ENCODE measurements around the gene HNRNPLL. TPM values are rescaled to one million over a fixed set of nuclear protein-coding genes. Genes with fewer than 3 reads are reported as not detected.

The HNRNPLL gene
- total and polyA plus RNA-seq, 10 donors, result 4.8 to 53.4 (median 33.9) TPM

DNA sequence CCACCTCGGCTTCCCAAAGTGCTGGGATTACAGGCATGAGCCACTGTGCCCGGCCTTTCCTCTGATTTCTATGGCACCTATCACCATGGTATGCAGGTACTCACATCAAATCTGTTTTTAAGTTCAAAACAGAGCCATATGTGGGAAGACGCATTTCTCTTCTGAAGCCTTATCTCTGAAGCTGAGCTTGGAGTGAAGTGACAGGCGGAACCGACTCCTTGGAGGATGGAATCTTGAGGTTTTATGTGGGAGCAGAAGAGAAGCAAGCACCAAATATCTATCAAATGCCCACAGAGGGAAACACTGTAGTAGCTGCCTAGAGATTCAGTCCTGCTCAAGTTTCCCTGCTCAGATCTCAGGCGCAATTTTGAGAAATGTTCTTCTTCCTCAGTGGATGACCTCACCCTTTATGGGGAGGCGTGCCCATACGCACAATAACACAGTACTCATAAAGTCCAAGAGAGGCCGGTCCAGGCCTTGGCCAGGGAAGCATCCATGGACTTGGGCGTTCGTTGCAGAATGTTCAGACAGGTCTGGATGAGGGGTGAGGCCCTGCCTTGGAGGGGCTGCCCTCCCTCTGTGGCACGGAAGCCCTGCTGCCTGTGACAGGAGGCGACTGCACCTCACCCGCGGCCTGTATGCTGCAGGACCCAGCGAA, 67.9 kb downstream of the HNRNPLL start:
- intact Hi-C loops (cut with DNase I; ENCODE audit: low total_unique reads), result loop anchor here (5.0 kb wide), 1 partner anchor 207 kb away; no protein-coding TSS in a partner anchor
- Histone ChIP-seq H3K36me3 (no peaks in the 10 kb centered on the region), H3K27me3 (replicated peaks in 1 of 7) (peaks cover 0 to 12% (median 0%) of the 10 kb centered on the region in 7 donors), H3K4me1 (peaks cover 0 to 32% (median 24%) of the 10 kb centered on the region in 6 donors), H3K9me3 (no peaks in the 10 kb centered on the region), H3K27ac (no peak overlapping the region), H3K4me3 (no peak overlapping the region)
- no peak for DNase-seq
- no peak for TF ChIP-seq POLR2AphosphoS5 (IDR thresholded peaks at IDR 0.05)
- TF ChIP-seq, protein P1, sequence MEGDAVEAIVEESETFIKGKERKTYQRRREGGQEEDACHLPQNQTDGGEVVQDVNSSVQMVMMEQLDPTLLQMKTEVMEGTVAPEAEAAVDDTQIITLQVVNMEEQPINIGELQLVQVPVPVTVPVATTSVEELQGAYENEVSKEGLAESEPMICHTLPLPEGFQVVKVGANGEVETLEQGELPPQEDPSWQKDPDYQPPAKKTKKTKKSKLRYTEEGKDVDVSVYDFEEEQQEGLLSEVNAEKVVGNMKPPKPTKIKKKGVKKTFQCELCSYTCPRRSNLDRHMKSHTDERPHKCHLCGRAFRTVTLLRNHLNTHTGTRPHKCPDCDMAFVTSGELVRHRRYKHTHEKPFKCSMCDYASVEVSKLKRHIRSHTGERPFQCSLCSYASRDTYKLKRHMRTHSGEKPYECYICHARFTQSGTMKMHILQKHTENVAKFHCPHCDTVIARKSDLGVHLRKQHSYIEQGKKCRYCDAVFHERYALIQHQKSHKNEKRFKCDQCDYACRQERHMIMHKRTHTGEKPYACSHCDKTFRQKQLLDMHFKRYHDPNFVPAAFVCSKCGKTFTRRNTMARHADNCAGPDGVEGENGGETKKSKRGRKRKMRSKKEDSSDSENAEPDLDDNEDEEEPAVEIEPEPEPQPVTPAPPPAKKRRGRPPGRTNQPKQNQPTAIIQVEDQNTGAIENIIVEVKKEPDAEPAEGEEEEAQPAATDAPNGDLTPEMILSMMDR (IDR thresholded peaks at IDR 0.05 in 8 of 11, conservative IDR thresholded peaks at IDR 0.05 in 3 of 11), result no peak
- no peak for TF ChIP-seq POLR2A (IDR thresholded peaks at IDR 0.05)
- WGBS, 5 donors, result 90 to 94% (median 92%) methylated on average over 8 to 16 of the region's 16 CpGs

DNA sequence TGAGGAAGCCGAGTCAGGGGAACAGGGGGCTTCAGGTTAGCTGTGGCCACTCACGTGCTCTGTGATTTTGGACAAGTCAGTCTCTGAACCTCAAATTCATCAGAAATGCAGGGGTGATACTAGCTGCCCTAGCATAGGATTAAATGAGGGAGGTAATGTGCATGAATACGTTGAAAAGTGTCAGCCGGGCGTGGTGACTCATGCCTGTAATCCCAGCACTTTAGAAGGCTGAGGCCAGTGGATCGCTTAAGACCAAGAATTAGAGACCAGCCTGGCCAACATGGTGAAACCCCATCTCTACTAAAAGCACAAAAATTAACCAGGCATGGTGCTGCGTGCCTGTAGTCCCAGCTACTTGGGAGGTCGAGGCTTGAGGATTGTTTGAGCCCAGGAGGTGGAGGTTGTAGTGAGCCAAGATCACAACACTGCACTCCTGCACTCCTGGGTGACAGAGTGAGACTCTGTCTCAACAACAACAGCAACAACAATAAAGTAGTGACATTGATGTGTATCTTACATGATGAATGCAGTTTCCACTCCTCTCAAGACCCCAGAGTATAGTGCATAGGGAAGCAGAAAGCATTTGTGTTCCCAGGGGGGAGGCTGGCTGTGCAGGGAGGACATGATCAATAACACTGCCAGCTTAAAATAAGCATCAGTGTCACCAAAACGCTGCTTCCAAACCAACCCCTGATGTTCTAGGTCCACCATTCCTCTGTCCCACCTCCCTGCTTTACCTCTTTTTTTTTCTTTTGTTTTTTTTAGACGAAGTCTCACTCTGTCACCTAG, 68.8 kb downstream of the HNRNPLL start:
- WGBS, 5 donors, result 85 to 92% (median 88%) methylated on average over 10 of the region's 10 CpGs
- no peaks in the 10 kb centered on the region for H3K9me3 ChIP-seq
- no peak overlapping the region for H3K4me3 ChIP-seq
- no peak for TF ChIP-seq POLR2AphosphoS5 (IDR thresholded peaks at IDR 0.05)
- no peak for TF ChIP-seq POLR2A (IDR thresholded peaks at IDR 0.05)
- peak overlapping the region in 1 of 8 donors; percentile 48 for H3K27ac ChIP-seq
- DNase-seq, result no peak
- H3K4me1 ChIP-seq, result peaks cover 0 to 32% (median 24%) of the 10 kb centered on the region in 6 donors
- H3K36me3 ChIP-seq, result no peaks in the 10 kb centered on the region
- peaks cover 0 to 20% (median 0%) of the 10 kb centered on the region in 7 donors for H3K27me3 ChIP-seq (replicated peaks in 1 of 7)
- intact Hi-C loops (cut with DNase I; ENCODE audit: low total_unique reads), result no loop called here

DNA sequence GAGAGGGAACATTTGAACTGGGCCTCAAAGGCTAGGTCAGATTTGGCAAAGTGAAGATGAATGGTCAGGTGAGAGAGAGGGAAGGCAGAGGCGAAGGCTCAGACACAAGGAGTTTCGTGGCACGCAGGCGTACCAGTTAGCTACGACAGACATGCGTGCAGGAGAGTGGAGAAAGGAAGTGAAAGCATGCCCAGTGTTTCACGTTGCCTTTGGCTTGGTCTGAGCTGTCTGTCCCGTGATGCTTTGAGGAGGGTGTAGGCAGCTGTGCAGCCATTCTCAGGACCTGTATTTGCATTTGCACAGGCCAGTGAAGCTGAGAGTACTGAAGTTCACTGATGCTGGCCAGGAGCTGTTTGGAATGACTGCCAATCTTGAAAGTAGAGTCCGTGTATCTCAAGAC, 69.5 kb downstream of the HNRNPLL start:
- TF ChIP-seq POLR2AphosphoS5 (IDR thresholded peaks at IDR 0.05) (peak in 2 of 3 donors; percentile 65 to 70), POLR2A (IDR thresholded peaks at IDR 0.05) (no peak)
- Histone ChIP-seq H3K4me1 (peaks cover 0 to 39% (median 26%) of the 10 kb centered on the region in 6 donors), H3K9me3 (no peaks in the 10 kb centered on the region), H3K36me3 (no peaks in the 10 kb centered on the region), H3K4me3 (no peak overlapping the region), H3K27ac (peak overlapping the region in 2 of 8 donors; percentile 41 to 48), H3K27me3 (replicated peaks in 1 of 7) (peaks cover 0 to 27% (median 4%) of the 10 kb centered on the region in 7 donors)
- WGBS, 5 donors, result 43 to 67% (median 55%) methylated on average over 9 of the region's 9 CpGs
- intact Hi-C loops (cut with DNase I; ENCODE audit: low total_unique reads), result no loop called here
- DNase-seq, result peak; percentile 83

DNA sequence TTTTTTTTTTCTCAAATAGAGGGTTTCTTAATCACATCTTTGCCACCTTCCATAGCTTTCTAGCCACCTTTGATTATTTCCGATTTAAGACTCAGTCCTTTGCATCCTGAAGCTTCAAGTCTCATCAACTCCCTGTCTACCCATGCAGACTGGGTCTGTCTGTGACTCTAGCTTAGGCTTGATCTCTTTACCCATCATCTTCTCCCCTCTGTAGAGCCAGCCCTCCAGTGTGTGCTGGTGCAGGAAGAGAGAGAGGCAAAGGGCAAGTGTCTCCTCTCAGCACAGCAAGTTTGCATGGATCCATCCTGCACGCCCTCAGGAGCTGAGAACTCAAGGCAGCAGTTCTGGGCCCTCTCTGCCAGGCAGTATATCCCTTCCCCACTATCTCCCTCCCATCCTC, 70.4 kb downstream of the HNRNPLL start:
- H3K27ac ChIP-seq, result no peak overlapping the region
- 79 to 93% (median 88%) methylated on average over 2 of the region's 2 CpGs for WGBS, 5 donors
- no peak for TF ChIP-seq POLR2A (IDR thresholded peaks at IDR 0.05)
- TF ChIP-seq POLR2AphosphoS5 (IDR thresholded peaks at IDR 0.05), result no peak
- TF ChIP-seq, protein P1 (IDR thresholded peaks at IDR 0.05 in 8 of 11, conservative IDR thresholded peaks at IDR 0.05 in 3 of 11), result no peak
- no peaks in the 10 kb centered on the region for H3K36me3 ChIP-seq
- peaks cover 0 to 47% (median 26%) of the 10 kb centered on the region in 6 donors for H3K4me1 ChIP-seq
- H3K27me3 ChIP-seq (replicated peaks in 1 of 7), result peaks cover 0 to 36% (median 8%) of the 10 kb centered on the region in 7 donors
- intact Hi-C loops (cut with DNase I; ENCODE audit: low total_unique reads), result no loop called here
- H3K4me3 ChIP-seq, result no peak overlapping the region
- DNase-seq, result no peak
- H3K9me3 ChIP-seq, result no peaks in the 10 kb centered on the region

DNA sequence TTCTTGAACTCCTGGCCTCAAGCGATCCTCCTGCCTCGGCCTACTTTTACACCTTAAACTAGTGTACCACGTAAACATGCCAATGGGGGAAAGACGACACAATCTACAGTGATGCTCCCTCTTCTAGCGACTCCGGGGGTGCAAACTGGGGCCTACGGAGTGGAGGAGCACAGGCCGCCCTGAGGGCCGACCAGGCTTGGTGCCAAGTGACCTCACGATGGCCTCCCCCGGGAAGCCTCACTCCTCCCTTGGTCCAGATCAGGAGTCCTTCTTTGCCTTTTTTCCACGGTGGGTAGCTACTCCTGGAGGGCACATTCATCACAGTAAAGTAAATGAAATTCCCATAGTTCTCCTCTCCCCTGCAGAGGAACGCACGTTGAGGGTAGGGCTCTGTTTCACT, 73.5 kb downstream of the HNRNPLL start:
- H3K4me1 ChIP-seq, result peaks cover 0 to 29% (median 13%) of the 10 kb centered on the region in 6 donors
- no peak for DNase-seq
- TF ChIP-seq POLR2A (IDR thresholded peaks at IDR 0.05), result no peak
- no peak for TF ChIP-seq POLR2AphosphoS5 (IDR thresholded peaks at IDR 0.05)
- TF ChIP-seq, protein P1 (IDR thresholded peaks at IDR 0.05 in 8 of 11, conservative IDR thresholded peaks at IDR 0.05 in 3 of 11), result no peak
- H3K9me3 ChIP-seq, result no peaks in the 10 kb centered on the region
- H3K27me3 ChIP-seq (replicated peaks in 1 of 7), result peaks cover 0 to 31% (median 8%) of the 10 kb centered on the region in 7 donors
- H3K36me3 ChIP-seq, result no peaks in the 10 kb centered on the region
- intact Hi-C loops (cut with DNase I; ENCODE audit: low total_unique reads), result no loop called here
- no peak overlapping the region for H3K4me3 ChIP-seq
- WGBS, 5 donors, result 89 to 93% (median 90%) methylated on average over 14 of the region's 14 CpGs
- no peak overlapping the region for H3K27ac ChIP-seq
